H9 (cell line): ENCODE measurements around the gene TMEM273. TPM values are rescaled to one million over a fixed set of nuclear protein-coding genes. Genes with fewer than 3 reads are reported as not detected.

Source experiments
- DNase-seq: peaks from one replicate; pipeline ENCODE4 v3.0.0-alpha.2; 2017
- H2AFZ ChIP-seq: one replicate; pipeline ENCODE4 v1.6.1; 2013; ENCODE audit warnings: mild to moderate bottlenecking, low read length, control low read depth, moderate library complexity
- H2AK5ac ChIP-seq: 2 replicates; pipeline ENCODE4 v1.6.1; 2013; ENCODE audit warnings: low read length, control low read depth, mixed read lengths; ENCODE audit not compliant: insufficient read length
- H2BK120ac ChIP-seq: one replicate; pipeline ENCODE4 v1.6.1; 2013; ENCODE audit warnings: low read depth, mild to moderate bottlenecking, low read length, control low read depth, inconsistent platforms; ENCODE audit not compliant: poor library complexity, severe bottlenecking
- H2BK12ac ChIP-seq: 2 replicates; pipeline ENCODE4 v1.6.1; 2013; ENCODE audit warnings: low read length, control low read depth, mixed read lengths, low read depth; ENCODE audit not compliant: insufficient read length
- H2BK15ac ChIP-seq: 2 replicates; pipeline ENCODE4 v1.6.1; 2013; ENCODE audit warnings: low read depth, low read length, control low read depth
- H2BK20ac ChIP-seq: one replicate; pipeline ENCODE4 v1.6.1; 2013; ENCODE audit warnings: low read depth, mild to moderate bottlenecking, low read length, control low read depth, inconsistent platforms; ENCODE audit not compliant: poor library complexity, severe bottlenecking
- H2BK5ac ChIP-seq: 2 replicates; pipeline ENCODE4 v1.6.1; 2013; ENCODE audit warnings: low read length, control low read depth, mixed read lengths; ENCODE audit not compliant: insufficient read length
- H3K14ac ChIP-seq: 2 replicates; pipeline ENCODE4 v1.6.1; 2013; ENCODE audit warnings: low read length, control low read depth; ENCODE audit not compliant: insufficient read depth
- H3K18ac ChIP-seq: 2 replicates; pipeline ENCODE4 v1.6.1; 2013; ENCODE audit warnings: low read depth, mild to moderate bottlenecking, mixed read lengths, low read length, control low read depth; ENCODE audit not compliant: insufficient read length
- H3K23ac ChIP-seq: 2 replicates; pipeline ENCODE4 v1.6.1; 2013; ENCODE audit warnings: low read length, control low read depth, mixed read lengths, low read depth; ENCODE audit not compliant: insufficient read length
- H3K23me2 ChIP-seq: 2 replicates; pipeline ENCODE4 v1.6.1; 2013; ENCODE audit warnings: low read depth, mild to moderate bottlenecking, mixed read lengths, low read length, control low read depth; ENCODE audit not compliant: insufficient read length, poor library complexity, severe bottlenecking
- H3K27ac ChIP-seq: 2 replicates; pipeline ENCODE4 v1.5.1; 2013; ENCODE audit warnings: low read length, control low read depth, mixed read lengths, low read depth; ENCODE audit not compliant: insufficient read length
- H3K27me3 ChIP-seq: 2 replicates; pipeline ENCODE4 v1.6.1; 2013; ENCODE audit warnings: low read length, control low read depth, inconsistent platforms; ENCODE audit not compliant: insufficient read depth
- H3K4ac ChIP-seq: 2 replicates; pipeline ENCODE4 v1.6.1; 2013; ENCODE audit warnings: low read depth, mild to moderate bottlenecking, control low read depth, inconsistent platforms, low read length, moderate library complexity
- H3K4me1 ChIP-seq: 2 replicates; pipeline ENCODE4 v1.6.1; 2013; ENCODE audit warnings: low read length, control low read depth, inconsistent platforms; ENCODE audit not compliant: insufficient read depth
- H3K4me2 ChIP-seq: 2 replicates; pipeline ENCODE4 v1.6.1; 2013; ENCODE audit warnings: low read length, control low read depth, mixed read lengths; ENCODE audit not compliant: insufficient read length, insufficient read depth
- H3K56ac ChIP-seq: 2 replicates; pipeline ENCODE4 v1.6.1; 2013; ENCODE audit warnings: low read depth, mild to moderate bottlenecking, mixed read lengths, low read length, control low read depth; ENCODE audit not compliant: insufficient read length
- H3K79me1 ChIP-seq: 2 replicates; pipeline ENCODE4 v1.6.1; 2013; ENCODE audit warnings: low read depth, mild to moderate bottlenecking, moderate library complexity, low read length, control low read depth, inconsistent platforms; ENCODE audit not compliant: insufficient read depth, poor library complexity, severe bottlenecking
- H3K79me2 ChIP-seq: 2 replicates; pipeline ENCODE4 v1.6.1; 2013; ENCODE audit warnings: low read length, control low read depth, inconsistent platforms; ENCODE audit not compliant: insufficient read depth
- H3K9ac ChIP-seq: 2 replicates; pipeline ENCODE4 v1.6.1; 2013; ENCODE audit warnings: low read length, control low read depth, mixed read lengths; ENCODE audit not compliant: insufficient read length; ENCODE audit errors: extremely low read depth
- H3K9me3 ChIP-seq: one replicate; pipeline ENCODE4 v1.6.1; 2013; ENCODE audit warnings: low read depth, low read length, inconsistent platforms; ENCODE audit not compliant: control insufficient read depth
- H3T11ph ChIP-seq: one replicate; pipeline ENCODE4 v1.6.1; 2013; ENCODE audit warnings: mild to moderate bottlenecking, low read length, control low read depth, inconsistent platforms
- H4K20me1 ChIP-seq: one replicate; pipeline ENCODE4 v1.6.1; 2013; ENCODE audit not compliant: control insufficient read depth, insufficient read length, insufficient read depth
- H4K5ac ChIP-seq: 2 replicates; pipeline ENCODE4 v1.6.1; 2013; ENCODE audit warnings: low read depth, mild to moderate bottlenecking, mixed read lengths, low read length, control low read depth; ENCODE audit not compliant: insufficient read length
- H4K8ac ChIP-seq: replicated peaks from 2 replicates; pipeline ENCODE4 v1.6.1; 2013; ENCODE audit warnings: low read length, control low read depth, mixed read lengths, low read depth; ENCODE audit not compliant: insufficient read length
- H4K91ac ChIP-seq: 2 replicates; pipeline ENCODE4 v1.6.1; 2013; ENCODE audit warnings: low read depth, mild to moderate bottlenecking, moderate library complexity, mixed read lengths, low read length, control low read depth; ENCODE audit not compliant: insufficient read length
- H3K27ac Mint-ChIP-seq, 3 experiments: 2 replicates in 2 of 3; 3 replicates in 1 of 3; pipeline ENCODE4 v1.8.0; 2020 to 2021; ENCODE audit warnings: mixed read lengths in 3 of 3, mild to moderate bottlenecking in 1 of 3, moderate library complexity in 1 of 3
- H3K27me3 Mint-ChIP-seq: 2 replicates; pipeline ENCODE4 v1.8.0; 2021; ENCODE audit warnings: low read depth, mild to moderate bottlenecking, moderate library complexity, mixed read lengths
- H3K36me3 Mint-ChIP-seq, 3 experiments: 2 replicates in 2 of 3; 3 replicates in 1 of 3; pipeline ENCODE4 v1.8.0; 2020 to 2021; ENCODE audit warnings: low read depth in 3 of 3, mixed read lengths in 3 of 3; ENCODE audit not compliant: insufficient read depth in 1 of 3
- H3K4me1 Mint-ChIP-seq, 2 experiments: 2 replicates each; pipeline ENCODE4 v1.8.0; 2020; ENCODE audit warnings: mixed read lengths in 2 of 2
- H3K4me3 Mint-ChIP-seq, 2 experiments: 2 replicates in 1 of 2; 3 replicates in 1 of 2; pipeline ENCODE4 v1.8.0; 2020 to 2021; ENCODE audit warnings: mild to moderate bottlenecking in 2 of 2, mixed read lengths in 2 of 2, moderate library complexity in 1 of 2
- H3K9me3 Mint-ChIP-seq, 2 experiments: 2 replicates in 1 of 2; 3 replicates in 1 of 2; pipeline ENCODE4 v1.8.0; 2020; ENCODE audit warnings: mild to moderate bottlenecking in 2 of 2, mixed read lengths in 2 of 2, moderate library complexity in 1 of 2
- CTCF ChIP-seq: fragments of 200-600 bp; sonication (generic); conservative IDR thresholded peaks from 3 replicates; pipeline ENCODE4 v1.8.0; 2021; ENCODE audit warnings: antibody characterized with exemption, mild to moderate bottlenecking
- WGBS: extraction: QIAGEN DNeasy Blood & Tissue Kit; methylation state at CpG from one replicate; pipeline ENCODE4 v1.1.7; 2013; ENCODE audit warnings: missing lambda C conversion rate, low lambda C conversion rate, mixed read lengths; ENCODE audit not compliant: insufficient read length; ENCODE audit errors: extremely low coverage; 5-methylcytosine and 5-hydroxymethylcytosine counted together
- total RNA-seq: library from RNA; stranded (reverse); gene quantifications from 2 replicates; pipeline ENCODE4 v1.2.1, GENCODE V29; 2021

TMEM273 gene
- total RNA-seq, 1 experiment from 2014 or later, result not detected

DNA sequence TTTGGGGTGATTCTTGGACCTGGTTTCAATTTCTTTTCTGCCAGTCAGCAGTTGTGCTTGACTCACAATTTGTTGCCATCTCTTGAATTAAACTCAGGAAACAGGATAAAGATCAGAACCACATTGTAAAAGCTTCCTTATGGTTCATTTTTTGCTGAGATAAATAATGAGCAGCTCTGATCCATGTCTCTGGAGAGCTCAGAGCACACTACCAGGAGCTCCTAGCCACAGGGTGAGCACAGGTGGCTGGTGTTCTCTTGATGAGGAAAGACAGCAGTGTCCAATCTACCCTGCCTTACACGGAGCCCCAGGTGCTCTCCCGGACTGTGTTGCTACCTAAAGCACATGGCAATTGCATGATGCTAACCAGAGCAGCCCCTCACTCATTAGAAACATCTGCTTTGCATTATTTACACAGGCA lies 37.2 kb downstream of the TMEM273 start:
- Histone ChIP-seq H2BK20ac (no peak overlapping the region), H2AK5ac (no peak overlapping the region), H4K8ac (no peak overlapping the region), H3K9ac (no peak overlapping the region), H3K79me1 (no peaks in the 10 kb centered on the region), H3K23ac (no peak overlapping the region), H3K18ac (no peak overlapping the region), H4K91ac (no peak overlapping the region), H2BK15ac (no peak overlapping the region), H2BK12ac (no peak overlapping the region), H4K5ac (no peak overlapping the region), H3K56ac (no peak overlapping the region), H3K79me2 (no peaks in the 10 kb centered on the region), H3K27me3 (no peaks in the 10 kb centered on the region), H2BK5ac (no peak overlapping the region), H3K14ac (no peak overlapping the region), H3K27ac (no peak overlapping the region), H3K4me1 (no peaks in the 10 kb centered on the region), H3K4ac (no peak overlapping the region), H3T11ph (no peak overlapping the region), H3K4me2 (no peak overlapping the region), H3K23me2 (no peaks in the 10 kb centered on the region), H3K9me3 (no peaks in the 10 kb centered on the region), H2AFZ (no peak overlapping the region), H2BK120ac (no peak overlapping the region), H4K20me1 (no peaks in the 10 kb centered on the region)
- Mint-ChIP-seq H3K36me3 (peaks cover 0 to 6% (median 4%) of the 10 kb centered on the region in 3 experiments; a peak in 5 of 7 replicates), H3K9me3 (peaks cover 9 to 10% of the 10 kb centered on the region in 2 experiments), H3K4me1 (no peaks in the 10 kb centered on the region; a peak in 2 of 4 replicates), H3K27me3 (peaks cover 4% of the 10 kb centered on the region), H3K27ac (no peak overlapping the region), H3K4me3 (no peak overlapping the region)
- TF ChIP-seq CTCF, result no peak
- no peak for DNase-seq
- no CpG with 5 or more reads among the region's 2 CpGs for WGBS
